GM12892 (cell line): Measurements from ENCODE around the gene CDH13.

ENCODE experiments used
- POLR2A ChIP-seq: IDR thresholded peaks from 2 replicates; pipeline ENCODE4 v1.6.1; 2011; ENCODE audit warnings: low read depth, low read length, control low read depth
- TAF1 ChIP-seq: IDR thresholded peaks from 2 replicates; pipeline ENCODE4 v1.6.1; 2011; ENCODE audit warnings: low read depth, mild to moderate bottlenecking, control low read depth, low read length, borderline replicate concordance

GRCh38 chr16:83530293-83530692 is 903.5 kb downstream of the CDH13 start:
- TF ChIP-seq POLR2A (no peak), TAF1 (no peak)
